A673 (cell line): Measurements from ENCODE around the gene PNMA1. TPM values are rescaled to one million over a fixed set of nuclear protein-coding genes. Genes with fewer than 3 reads are reported as not detected.

Experiments used
- BruUV-seq: library from RNA; stranded (reverse); fragments of 400-500 nt; replicated peaks from 2 replicates; lab custom pipeline; 2021; lab: Mats Ljungman, UMichigan
- CTCF ChIA-PET: fragments of 300-600 bp; sonication (Branson Sonifier 250); formaldehyde crosslinking; loops from one replicate; lab custom pipeline; 2022; ENCODE audit warnings: antibody characterized with exemption; lab: Charles Lee
- POLR2A ChIA-PET: fragments of 300-600 bp; sonication (Branson Sonifier 250); formaldehyde crosslinking; loops from one replicate; lab custom pipeline; 2022; ENCODE audit warnings: antibody characterized with exemption; ENCODE audit not compliant: low non-redundant PET; lab: Charles Lee
- DNase-seq: peaks from one replicate; pipeline ENCODE4 v3.0.0-alpha.2; 2015; ENCODE audit warnings: low spot score
- H3K27ac ChIP-seq: fragments of 200-600 bp; sonication (generic); 2 replicates; pipeline ENCODE4 v1.5.1; 2016; ENCODE audit warnings: mixed run types, low read depth, mild to moderate bottlenecking, mixed read lengths, antibody characterized with exemption, low read length; ENCODE audit not compliant: poor library complexity, severe bottlenecking
- H3K27me3 ChIP-seq: fragments of 200-600 bp; sonication (generic); replicated peaks from 2 replicates; pipeline ENCODE4 v1.6.1; 2017; ENCODE audit warnings: mixed run types, low read depth, mild to moderate bottlenecking, mixed read lengths, antibody characterized with exemption, low read length; ENCODE audit not compliant: insufficient read depth, poor library complexity
- H3K36me3 ChIP-seq: fragments of 200-600 bp; sonication (generic); 2 replicates; pipeline ENCODE4 v1.6.1; 2016; ENCODE audit warnings: mixed run types, mild to moderate bottlenecking, mixed read lengths, antibody characterized with exemption, low read length; ENCODE audit not compliant: insufficient read depth, poor library complexity, severe bottlenecking
- H3K4me1 ChIP-seq: fragments of 200-600 bp; sonication (generic); 2 replicates; pipeline ENCODE4 v1.6.1; 2017; ENCODE audit warnings: mixed run types, mild to moderate bottlenecking, mixed read lengths, antibody characterized with exemption, low read length; ENCODE audit not compliant: insufficient read depth, poor library complexity, severe bottlenecking
- H3K4me3 ChIP-seq: fragments of 200-600 bp; sonication (generic); 2 replicates; pipeline ENCODE4 v1.5.1; 2016; ENCODE audit warnings: low read depth, mixed run types, mild to moderate bottlenecking, mixed read lengths, low read length; ENCODE audit not compliant: poor library complexity, severe bottlenecking
- H3K9me3 ChIP-seq: fragments of 200-600 bp; sonication (generic); 2 replicates; pipeline ENCODE4 v1.6.1; 2016; ENCODE audit warnings: mixed run types, low read depth, mild to moderate bottlenecking, mixed read lengths, antibody characterized with exemption, low read length; ENCODE audit not compliant: poor library complexity, severe bottlenecking
- EZH2 ChIP-seq: fragments of 200-600 bp; sonication (generic); IDR thresholded peaks from 2 replicates; pipeline ENCODE4 v1.6.1; 2017; ENCODE audit warnings: borderline replicate concordance, low read depth, mild to moderate bottlenecking, mixed read lengths, antibody characterized with exemption, low read length; ENCODE audit not compliant: poor library complexity, severe bottlenecking
- intact Hi-C: fragments of 100-400 bp; cut with micrococcal nuclease; formaldehyde crosslinking; loops from one replicate; pipeline ENCODE4 v1.10.0; 2022; ENCODE audit not compliant: unreplicated experiment
- total RNA-seq: library from RNA; stranded (reverse); gene quantifications from 2 replicates; pipeline ENCODE4 v1.2.3, GENCODE V29; 2021
- TF ChIP-seq, protein P1 (sequence below): fragments of 300-800, 200-600 bp; sonication (generic); conservative IDR thresholded peaks from 2 replicates; pipeline ENCODE4 v1.5.1; 2017; ENCODE audit warnings: low read depth, mild to moderate bottlenecking, antibody characterized with exemption, low read length, moderate library complexity, mixed read lengths

Gene PNMA1
- total RNA-seq, 1 experiment from 2014 or later = 51.4 TPM

- ChIA-PET CTCF (no interaction called here), POLR2A (no interaction called here)
- BruUV-seq = TSS peak; percentile 11
- Histone ChIP-seq H3K4me3 (no peak overlapping the region), H3K9me3 (no peaks in the 10 kb centered on the region), H3K4me1 (peaks cover 37% of the 10 kb centered on the region), H3K27ac (peak overlapping the region; percentile 78), H3K27me3 (no peaks in the 10 kb centered on the region), H3K36me3 (peaks cover 60% of the 10 kb centered on the region)
- intact Hi-C loops = no loop called here
- DNase-seq = no peak
- TF ChIP-seq, protein P1, sequence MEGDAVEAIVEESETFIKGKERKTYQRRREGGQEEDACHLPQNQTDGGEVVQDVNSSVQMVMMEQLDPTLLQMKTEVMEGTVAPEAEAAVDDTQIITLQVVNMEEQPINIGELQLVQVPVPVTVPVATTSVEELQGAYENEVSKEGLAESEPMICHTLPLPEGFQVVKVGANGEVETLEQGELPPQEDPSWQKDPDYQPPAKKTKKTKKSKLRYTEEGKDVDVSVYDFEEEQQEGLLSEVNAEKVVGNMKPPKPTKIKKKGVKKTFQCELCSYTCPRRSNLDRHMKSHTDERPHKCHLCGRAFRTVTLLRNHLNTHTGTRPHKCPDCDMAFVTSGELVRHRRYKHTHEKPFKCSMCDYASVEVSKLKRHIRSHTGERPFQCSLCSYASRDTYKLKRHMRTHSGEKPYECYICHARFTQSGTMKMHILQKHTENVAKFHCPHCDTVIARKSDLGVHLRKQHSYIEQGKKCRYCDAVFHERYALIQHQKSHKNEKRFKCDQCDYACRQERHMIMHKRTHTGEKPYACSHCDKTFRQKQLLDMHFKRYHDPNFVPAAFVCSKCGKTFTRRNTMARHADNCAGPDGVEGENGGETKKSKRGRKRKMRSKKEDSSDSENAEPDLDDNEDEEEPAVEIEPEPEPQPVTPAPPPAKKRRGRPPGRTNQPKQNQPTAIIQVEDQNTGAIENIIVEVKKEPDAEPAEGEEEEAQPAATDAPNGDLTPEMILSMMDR = no peak
- TF ChIP-seq EZH2 = no peak
These were observed 9.2 kb upstream of the PNMA1 start for GRCh38 chr14:73723406-73723796.

GRCh38 chr14:73722581-73722980 lies 8.4 kb upstream of the PNMA1 start:
- intact Hi-C loops = no loop called here
- H3K36me3 ChIP-seq = peaks cover 64% of the 10 kb centered on the region
- POLR2A ChIA-PET = no interaction called here
- H3K4me3 ChIP-seq = no peak overlapping the region
- H3K27me3 ChIP-seq = no peaks in the 10 kb centered on the region
- peaks cover 37% of the 10 kb centered on the region for H3K4me1 ChIP-seq
- no TSS peak for BruUV-seq
- H3K9me3 ChIP-seq = no peaks in the 10 kb centered on the region
- no peak for DNase-seq
- H3K27ac ChIP-seq = no peak overlapping the region
- CTCF ChIA-PET = no interaction called here
- TF ChIP-seq, protein P1 = no peak
- TF ChIP-seq EZH2 = no peak

DNA sequence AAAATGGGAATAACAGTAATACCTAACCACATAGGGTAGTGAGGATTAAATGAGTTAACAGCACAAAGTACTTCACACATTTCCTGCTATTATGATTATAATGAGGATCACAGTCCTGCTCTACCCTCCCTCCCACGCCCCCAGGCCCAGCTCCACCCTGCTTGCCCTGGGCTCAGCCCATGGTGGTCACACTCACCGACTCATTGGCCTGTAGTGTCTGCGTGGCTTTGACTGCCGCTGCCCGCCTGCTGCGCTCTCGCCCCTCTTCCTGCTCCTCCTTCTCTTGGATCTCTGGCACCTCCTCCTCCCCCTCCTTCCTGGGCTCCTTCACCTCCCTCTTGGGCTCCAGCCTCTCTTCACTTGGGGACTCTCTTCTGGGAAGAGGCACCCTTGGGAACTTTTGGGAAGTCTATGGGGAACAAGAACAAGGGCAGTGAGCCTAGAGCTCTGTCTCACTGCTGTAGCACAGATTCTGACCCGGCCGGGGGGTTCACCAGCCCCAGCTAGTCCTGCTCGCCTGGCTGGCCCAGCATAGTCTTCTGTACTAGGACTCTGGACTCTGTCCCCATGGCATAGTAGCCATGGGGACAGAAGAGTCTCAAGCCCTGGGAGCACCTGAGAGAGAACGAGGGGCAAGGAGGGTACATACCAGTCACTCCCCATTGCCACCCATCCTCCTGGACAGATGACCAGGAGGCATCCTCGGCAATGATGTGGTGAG lies 7.1 kb upstream of the PNMA1 start:
- Histone ChIP-seq H3K4me3 (no peak overlapping the region), H3K27me3 (no peaks in the 10 kb centered on the region), H3K4me1 (peaks cover 28% of the 10 kb centered on the region), H3K27ac (no peak overlapping the region), H3K9me3 (no peaks in the 10 kb centered on the region), H3K36me3 (peaks cover 72% of the 10 kb centered on the region)
- ChIA-PET CTCF (no interaction called here), POLR2A (no interaction called here)
- BruUV-seq = no TSS peak
- TF ChIP-seq EZH2 = no peak
- TF ChIP-seq, protein P1 = no peak
- DNase-seq = no peak
- intact Hi-C loops = no loop called here
